NB4 (cell line): ENCODE measurements around the gene CBLL1.

Source experiments
- POLR2A ChIP-seq: IDR thresholded peaks from 2 replicates; pipeline ENCODE4 v1.6.1; 2011; ENCODE audit warnings: mild to moderate bottlenecking; ENCODE audit not compliant: insufficient read length; ENCODE audit errors: extremely low read depth
- TF ChIP-seq, protein P1 (sequence below): IDR thresholded peaks from one replicate; pipeline ENCODE4 v1.5.1; 2012; ENCODE audit warnings: low read depth, low read length

- TF ChIP-seq, protein P1, sequence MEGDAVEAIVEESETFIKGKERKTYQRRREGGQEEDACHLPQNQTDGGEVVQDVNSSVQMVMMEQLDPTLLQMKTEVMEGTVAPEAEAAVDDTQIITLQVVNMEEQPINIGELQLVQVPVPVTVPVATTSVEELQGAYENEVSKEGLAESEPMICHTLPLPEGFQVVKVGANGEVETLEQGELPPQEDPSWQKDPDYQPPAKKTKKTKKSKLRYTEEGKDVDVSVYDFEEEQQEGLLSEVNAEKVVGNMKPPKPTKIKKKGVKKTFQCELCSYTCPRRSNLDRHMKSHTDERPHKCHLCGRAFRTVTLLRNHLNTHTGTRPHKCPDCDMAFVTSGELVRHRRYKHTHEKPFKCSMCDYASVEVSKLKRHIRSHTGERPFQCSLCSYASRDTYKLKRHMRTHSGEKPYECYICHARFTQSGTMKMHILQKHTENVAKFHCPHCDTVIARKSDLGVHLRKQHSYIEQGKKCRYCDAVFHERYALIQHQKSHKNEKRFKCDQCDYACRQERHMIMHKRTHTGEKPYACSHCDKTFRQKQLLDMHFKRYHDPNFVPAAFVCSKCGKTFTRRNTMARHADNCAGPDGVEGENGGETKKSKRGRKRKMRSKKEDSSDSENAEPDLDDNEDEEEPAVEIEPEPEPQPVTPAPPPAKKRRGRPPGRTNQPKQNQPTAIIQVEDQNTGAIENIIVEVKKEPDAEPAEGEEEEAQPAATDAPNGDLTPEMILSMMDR: no peak
- no peak for TF ChIP-seq POLR2A
Measured at GRCh38 chr7:107694386-107694785, 49.6 kb upstream of the CBLL1 start.
